Trophoblast cell (in vitro differentiated cells and primary cell): Measurements from ENCODE around the gene SEMA4D.

Experiments
- DNase-seq, 2 donors: peaks; one replicate each; pipeline ENCODE4 v3.0.0-alpha.2; 2016
- H2AFZ ChIP-seq: 2 replicates; pipeline ENCODE4 v1.6.1; 2013; ENCODE audit warnings: low read length, moderate library complexity, mild to moderate bottlenecking; ENCODE audit not compliant: insufficient read depth, poor library complexity
- H2AK5ac ChIP-seq: 2 replicates; pipeline ENCODE4 v1.6.1; 2013; ENCODE audit warnings: mild to moderate bottlenecking, low read length
- H2BK120ac ChIP-seq: 2 replicates; pipeline ENCODE4 v1.6.1; 2013; ENCODE audit warnings: low read length, mild to moderate bottlenecking, moderate library complexity; ENCODE audit not compliant: insufficient read depth, poor library complexity
- H2BK12ac ChIP-seq: 2 replicates; pipeline ENCODE4 v1.6.1; 2013; ENCODE audit warnings: mild to moderate bottlenecking, low read length, moderate library complexity
- H2BK5ac ChIP-seq: 2 replicates; pipeline ENCODE4 v1.6.1; 2013; ENCODE audit warnings: low read length, low read depth, moderate library complexity, mild to moderate bottlenecking; ENCODE audit not compliant: poor library complexity
- H3K14ac ChIP-seq: 2 replicates; pipeline ENCODE4 v1.6.1; 2013; ENCODE audit warnings: mild to moderate bottlenecking, low read length
- H3K18ac ChIP-seq: 2 replicates; pipeline ENCODE4 v1.6.1; 2013; ENCODE audit warnings: mild to moderate bottlenecking, low read length
- H3K23ac ChIP-seq: 2 replicates; pipeline ENCODE4 v1.6.1; 2013; ENCODE audit warnings: low read length
- H3K27ac ChIP-seq: 2 replicates; pipeline ENCODE4 v1.5.1; 2013; ENCODE audit warnings: low read depth, mild to moderate bottlenecking, inconsistent platforms, low read length, moderate library complexity
- H3K27me3 ChIP-seq: 2 replicates; pipeline ENCODE4 v1.6.1; 2013; ENCODE audit warnings: inconsistent platforms, mild to moderate bottlenecking, low read length, moderate library complexity; ENCODE audit not compliant: insufficient read depth
- H3K36me3 ChIP-seq, 2 experiments: 1 replicate in 1 of 2; 2 replicates in 1 of 2; pipeline ENCODE4 v1.6.1; 2013; ENCODE audit warnings: low read length in 2 of 2, mild to moderate bottlenecking in 2 of 2, moderate library complexity in 1 of 2; ENCODE audit not compliant: insufficient read depth in 2 of 2, control insufficient read depth in 1 of 2
- H3K4ac ChIP-seq: 2 replicates; pipeline ENCODE4 v1.6.1; 2013; ENCODE audit warnings: low read depth, mild to moderate bottlenecking, low read length, moderate library complexity
- H3K4me1 ChIP-seq, 2 experiments: 1 replicate in 1 of 2; 2 replicates in 1 of 2; pipeline ENCODE4 v1.6.1; 2013; ENCODE audit warnings: low read length in 2 of 2, mild to moderate bottlenecking in 2 of 2, moderate library complexity in 1 of 2; ENCODE audit not compliant: insufficient read depth in 2 of 2, control insufficient read depth in 1 of 2
- H3K4me2 ChIP-seq: 2 replicates; pipeline ENCODE4 v1.6.1; 2013; ENCODE audit warnings: inconsistent platforms, mild to moderate bottlenecking, low read length, moderate library complexity
- H3K4me3 ChIP-seq: 2 replicates; pipeline ENCODE4 v1.5.1; 2013; ENCODE audit warnings: mild to moderate bottlenecking, low read depth, low read length, inconsistent platforms
- H3K79me1 ChIP-seq: one replicate; pipeline ENCODE4 v1.6.1; 2013; ENCODE audit warnings: low read length
- H3K79me2 ChIP-seq: 2 replicates; pipeline ENCODE4 v1.6.1; 2013; ENCODE audit warnings: low read length, mild to moderate bottlenecking; ENCODE audit not compliant: control insufficient read depth, insufficient read depth, poor library complexity
- H3K9ac ChIP-seq: 2 replicates; pipeline ENCODE4 v1.6.1; 2013; ENCODE audit warnings: mild to moderate bottlenecking, low read length
- H3K9me3 ChIP-seq: 2 replicates; pipeline ENCODE4 v1.6.1; 2013; ENCODE audit warnings: low read depth, mild to moderate bottlenecking, control low read depth, inconsistent platforms, low read length; ENCODE audit not compliant: insufficient read depth
- H4K12ac ChIP-seq: 2 replicates; pipeline ENCODE4 v1.6.1; 2013; ENCODE audit warnings: low read depth, mild to moderate bottlenecking, low read length, moderate library complexity
- H4K8ac ChIP-seq: 2 replicates; pipeline ENCODE4 v1.6.1; 2013; ENCODE audit warnings: low read depth, mild to moderate bottlenecking, low read length, moderate library complexity
- H4K91ac ChIP-seq: one replicate; pipeline ENCODE4 v1.6.1; 2013; ENCODE audit warnings: low read depth, mild to moderate bottlenecking, low read length, moderate library complexity
- WGBS: extraction: QIAGEN DNeasy Blood & Tissue Kit; methylation state at CpG from one replicate; pipeline ENCODE4 v1.1.7; 2013; ENCODE audit warnings: missing lambda C conversion rate; ENCODE audit not compliant: insufficient read length, insufficient coverage; ENCODE audit errors: extremely low coverage; 5-methylcytosine and 5-hydroxymethylcytosine counted together

The SEMA4D gene

GRCh38 chr9:89386797-89387196 lies 111.1 kb downstream of the SEMA4D start:
- Histone ChIP-seq H3K9ac (no peak overlapping the region), H2BK5ac (no peak overlapping the region), H3K4ac (no peak overlapping the region), H3K14ac (no peak overlapping the region), H3K18ac (no peak overlapping the region), H3K23ac (no peak overlapping the region), H2AK5ac (no peak overlapping the region), H4K8ac (no peak overlapping the region), H3K9me3 (no peaks in the 10 kb centered on the region), H2BK12ac (no peak overlapping the region), H3K36me3 (peaks cover 0 to 12% of the 10 kb centered on the region in 2 experiments), H3K79me2 (no peaks in the 10 kb centered on the region), H2AFZ (no peak overlapping the region), H4K91ac (no peak overlapping the region), H3K27me3 (no peaks in the 10 kb centered on the region), H3K4me2 (no peak overlapping the region), H3K4me3 (no peak overlapping the region), H3K27ac (no peak overlapping the region), H3K79me1 (no peaks in the 10 kb centered on the region), H4K12ac (no peak overlapping the region), H3K4me1 (no peaks in the 10 kb centered on the region), H2BK120ac (no peak overlapping the region)
- WGBS, result no CpG with 5 or more reads among the region's 11 CpGs
- DNase-seq, result no peak

DNA sequence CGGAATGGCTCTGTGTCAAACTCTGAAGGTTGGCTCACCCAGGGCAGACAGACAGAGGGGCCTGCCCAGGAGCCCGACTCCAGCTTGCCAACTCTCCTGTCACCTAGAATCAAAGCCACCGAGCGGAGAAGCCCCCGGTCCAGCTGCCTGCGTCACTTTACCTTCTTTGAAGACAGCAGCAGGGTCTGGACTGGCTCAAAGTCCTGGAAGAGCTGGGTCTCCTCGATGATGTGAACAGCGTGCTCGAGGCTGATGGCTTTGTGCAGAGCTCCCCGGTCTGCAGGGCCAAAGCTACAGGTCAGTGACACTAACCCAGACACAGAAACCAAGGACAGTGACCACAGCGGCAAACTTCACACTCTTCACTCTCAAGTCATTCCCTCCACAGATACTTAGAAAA lies 111.7 kb downstream of the SEMA4D start:
- H4K12ac ChIP-seq, result no peak overlapping the region
- H2BK12ac ChIP-seq, result no peak overlapping the region
- no peak overlapping the region for H3K4ac ChIP-seq
- DNase-seq, result no peak
- H2BK120ac ChIP-seq, result no peak overlapping the region
- H4K91ac ChIP-seq, result no peak overlapping the region
- no peaks in the 10 kb centered on the region for H3K27me3 ChIP-seq
- H2AK5ac ChIP-seq, result no peak overlapping the region
- H3K14ac ChIP-seq, result no peak overlapping the region
- no peak overlapping the region for H3K4me2 ChIP-seq
- no peaks in the 10 kb centered on the region for H3K79me1 ChIP-seq
- H3K36me3 ChIP-seq, result peaks cover 0 to 12% of the 10 kb centered on the region in 2 experiments
- no peak overlapping the region for H3K4me3 ChIP-seq
- H3K9ac ChIP-seq, result no peak overlapping the region
- WGBS, result no CpG with 5 or more reads among the region's 11 CpGs
- H3K9me3 ChIP-seq, result no peaks in the 10 kb centered on the region
- H3K23ac ChIP-seq, result no peak overlapping the region
- no peak overlapping the region for H4K8ac ChIP-seq
- H3K18ac ChIP-seq, result no peak overlapping the region
- no peak overlapping the region for H3K27ac ChIP-seq
- no peak overlapping the region for H2BK5ac ChIP-seq
- no peak overlapping the region for H2AFZ ChIP-seq
- H3K79me2 ChIP-seq, result no peaks in the 10 kb centered on the region
- H3K4me1 ChIP-seq, result no peaks in the 10 kb centered on the region

DNA sequence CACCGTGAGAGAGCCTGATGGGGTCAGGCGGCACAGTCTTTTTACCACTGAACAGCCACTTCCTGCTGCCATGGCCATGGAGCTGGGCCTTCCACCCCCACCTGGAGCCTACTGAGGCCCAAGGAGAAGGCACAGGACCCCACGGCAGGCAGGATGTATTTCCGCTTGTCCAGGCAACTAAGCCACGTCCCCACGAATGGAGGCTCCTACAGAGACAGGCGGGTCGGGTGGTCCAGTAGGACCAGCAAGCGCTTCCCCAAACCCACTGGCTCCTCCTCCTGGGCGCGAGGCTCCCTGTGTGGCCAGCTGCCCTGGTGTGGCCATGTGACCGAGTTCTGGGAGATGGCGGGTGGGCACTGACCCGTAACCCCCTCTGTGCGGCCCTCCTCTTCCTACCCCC lies 113.1 kb downstream of the SEMA4D start:
- Histone ChIP-seq H4K91ac (no peak overlapping the region), H2AK5ac (no peak overlapping the region), H3K4ac (no peak overlapping the region), H2BK12ac (no peak overlapping the region), H2BK120ac (no peak overlapping the region), H3K4me3 (no peak overlapping the region), H3K9ac (no peak overlapping the region), H2AFZ (no peak overlapping the region), H3K18ac (no peak overlapping the region), H3K9me3 (no peaks in the 10 kb centered on the region), H3K14ac (no peak overlapping the region), H4K12ac (no peak overlapping the region), H2BK5ac (no peak overlapping the region), H3K36me3 (peaks cover 0 to 5% of the 10 kb centered on the region in 2 experiments), H3K79me2 (no peaks in the 10 kb centered on the region), H3K4me2 (no peak overlapping the region), H3K4me1 (no peaks in the 10 kb centered on the region), H3K27ac (no peak overlapping the region), H4K8ac (no peak overlapping the region), H3K79me1 (no peaks in the 10 kb centered on the region), H3K27me3 (no peaks in the 10 kb centered on the region), H3K23ac (no peak overlapping the region)
- WGBS, result no CpG with 5 or more reads among the region's 15 CpGs
- no peak for DNase-seq

- Histone ChIP-seq H3K27me3 (no peaks in the 10 kb centered on the region), H3K18ac (no peak overlapping the region), H2BK12ac (no peak overlapping the region), H3K9ac (no peak overlapping the region), H3K9me3 (no peaks in the 10 kb centered on the region), H2BK120ac (no peak overlapping the region), H3K4me1 (no peaks in the 10 kb centered on the region), H3K4me2 (no peak overlapping the region), H2BK5ac (no peak overlapping the region), H2AK5ac (no peak overlapping the region), H2AFZ (no peak overlapping the region), H3K4ac (no peak overlapping the region), H3K14ac (no peak overlapping the region), H3K23ac (no peak overlapping the region), H4K12ac (no peak overlapping the region), H3K79me2 (no peaks in the 10 kb centered on the region), H4K91ac (no peak overlapping the region), H4K8ac (no peak overlapping the region), H3K4me3 (no peak overlapping the region), H3K27ac (no peak overlapping the region), H3K79me1 (no peaks in the 10 kb centered on the region), H3K36me3 (peaks cover 0 to 5% of the 10 kb centered on the region in 2 experiments)
- DNase-seq, result no peak
- WGBS, result no CpG with 5 or more reads among the region's 19 CpGs
Measured at GRCh38 chr9:89383721-89384300, 114.1 kb downstream of the SEMA4D start.
